GM23338 (cell line): Measurements from ENCODE around the gene ATOH8. TPM values are rescaled to one million over a fixed set of nuclear protein-coding genes. Genes with fewer than 3 reads are reported as not detected.

Source experiments
- ATAC-seq: fragments of 200-7000 bp; cut with Tn5 transposase; 3 replicates; pipeline ENCODE4 v1.9.1; 2020
- DNase-seq: peaks from one replicate; pipeline ENCODE4 v3.0.0-alpha.2; 2015; ENCODE audit warnings: low spot score
- H2AFZ ChIP-seq: fragments of 200-600 bp; sonication (generic); 2 replicates; pipeline ENCODE4 v1.8.0; 2016; ENCODE audit warnings: antibody characterized with exemption, mild to moderate bottlenecking, moderate library complexity
- H3F3A ChIP-seq: fragments of 200-600 bp; sonication (generic); replicated peaks from 2 replicates; pipeline ENCODE4 v1.8.0; 2017; ENCODE audit warnings: antibody characterized with exemption, mixed run types, low read depth
- H3K27ac ChIP-seq: fragments of 200-600 bp; sonication (generic); 2 replicates; pipeline ENCODE4 v1.6.1; 2016; ENCODE audit warnings: low read depth
- H3K27me3 ChIP-seq: fragments of 200-600 bp; sonication (generic); 2 replicates; pipeline ENCODE4 v1.8.0; 2016; ENCODE audit warnings: mild to moderate bottlenecking, mixed run types, moderate library complexity; ENCODE audit not compliant: insufficient read depth
- H3K36me3 ChIP-seq: fragments of 200-600 bp; sonication (generic); 2 replicates; pipeline ENCODE4 v1.8.0; 2016; ENCODE audit warnings: mild to moderate bottlenecking; ENCODE audit not compliant: insufficient read depth
- H3K4me1 ChIP-seq: fragments of 200-600 bp; sonication (generic); 2 replicates; pipeline ENCODE4 v1.8.0; 2016; ENCODE audit warnings: mild to moderate bottlenecking, moderate library complexity; ENCODE audit not compliant: insufficient read depth
- H3K4me2 ChIP-seq: fragments of 200-600 bp; sonication (generic); 2 replicates; pipeline ENCODE4 v1.7.1; 2017; ENCODE audit warnings: mixed run types
- H3K4me3 ChIP-seq: fragments of 200-600 bp; sonication (generic); 2 replicates; pipeline ENCODE4 v1.6.1; 2016; ENCODE audit warnings: mixed run types
- H3K79me2 ChIP-seq: fragments of 200-600 bp; sonication (generic); replicated peaks from 2 replicates; pipeline ENCODE4 v1.8.0; 2017; ENCODE audit warnings: mild to moderate bottlenecking; ENCODE audit not compliant: insufficient read depth
- H3K9me2 ChIP-seq: fragments of 200-600 bp; sonication (generic); 2 replicates; pipeline ENCODE4 v1.8.0; 2017; ENCODE audit not compliant: insufficient read depth
- H4K20me1 ChIP-seq: fragments of 200-600 bp; sonication (generic); replicated peaks from 2 replicates; pipeline ENCODE4 v1.8.0; 2017; ENCODE audit warnings: mild to moderate bottlenecking; ENCODE audit not compliant: insufficient read depth
- H3K27ac Mint-ChIP-seq: 2 replicates; pipeline ENCODE4 v1.8.0; 2020; ENCODE audit warnings: inconsistent platforms, mild to moderate bottlenecking, moderate library complexity, mixed read lengths
- H3K27me3 Mint-ChIP-seq: 3 replicates; pipeline ENCODE4 v1.8.0; 2022; ENCODE audit warnings: low read depth, mild to moderate bottlenecking, moderate library complexity, mixed read lengths, inconsistent platforms; ENCODE audit not compliant: insufficient read depth, poor library complexity
- H3K36me3 Mint-ChIP-seq: 3 replicates; pipeline ENCODE4 v1.8.0; 2021; ENCODE audit warnings: low read depth, mild to moderate bottlenecking, inconsistent platforms, moderate library complexity, mixed read lengths
- H3K4me1 Mint-ChIP-seq: 3 replicates; pipeline ENCODE4 v1.8.0; 2020; ENCODE audit warnings: mild to moderate bottlenecking, inconsistent platforms, mixed read lengths
- H3K4me3 Mint-ChIP-seq: 3 replicates; pipeline ENCODE4 v1.8.0; 2021; ENCODE audit warnings: moderate library complexity, mild to moderate bottlenecking, inconsistent platforms, mixed read lengths
- H3K9me3 Mint-ChIP-seq: 3 replicates; pipeline ENCODE4 v1.8.0; 2020; ENCODE audit warnings: moderate library complexity, mild to moderate bottlenecking, inconsistent platforms, mixed read lengths
- CREB1 ChIP-seq: fragments of 250-450 bp; sonication (Bioruptor Pico); IDR thresholded peaks from 2 replicates; pipeline ENCODE4 v1.5.0; 2020; ENCODE audit warnings: low read depth, mild to moderate bottlenecking, moderate library complexity
- EZH2 ChIP-seq: fragments of 200-600 bp; sonication (generic); IDR thresholded peaks from one replicate; pipeline ENCODE4 v1.8.0; 2017; ENCODE audit warnings: antibody characterized with exemption, mild to moderate bottlenecking, low read depth; ENCODE audit not compliant: unreplicated experiment
- EZH2phosphoT487 ChIP-seq: fragments of 200-600 bp; sonication (generic); IDR thresholded peaks from one replicate; pipeline ENCODE4 v1.8.1; 2018; ENCODE audit warnings: antibody characterized with exemption; ENCODE audit not compliant: unreplicated experiment
- POLR2AphosphoS5 ChIP-seq: IDR thresholded peaks from 2 replicates; pipeline ENCODE4 v1.6.1; 2016; ENCODE audit warnings: antibody characterized with exemption, low read depth
- STAT1 ChIP-seq: IDR thresholded peaks from one replicate; pipeline ENCODE4 v1.6.1; 2016; ENCODE audit warnings: antibody characterized with exemption; ENCODE audit not compliant: unreplicated experiment
- ZNF114 ChIP-seq: fragments of 250-450 bp; sonication (Bioruptor Pico); IDR thresholded peaks from 2 replicates; pipeline ENCODE4 v1.5.0; 2020; ENCODE audit warnings: mild to moderate bottlenecking, moderate library complexity
- ZNF331 ChIP-seq: fragments of 250-450 bp; sonication (Bioruptor Pico); IDR thresholded peaks from 2 replicates; pipeline ENCODE4 v1.5.0; 2020; ENCODE audit warnings: low read depth, mild to moderate bottlenecking, moderate library complexity
- polyA plus RNA-seq: library from polyadenylated mRNA; unstranded; fragments of >200 nt; fragmentation: Nextera tagmentation; extraction: Ambion mirVana; gene quantifications from 2 replicates; pipeline ENCODE4 v1.2.1, GENCODE V29; 2016
- total RNA-seq: library from RNA; depleted of rRNA; stranded (reverse); fragments of >200 nt; shearing (Covaris generic); gene quantifications from 2 replicates; pipeline ENCODE4 v1.2.3, GENCODE V29; 2014
- TF ChIP-seq, protein P1 (sequence below), 2 experiments: fragments of 200-600 bp in 1 of 2; sonication (generic) in 1 of 2; conservative IDR thresholded peaks; 2 replicates each; pipeline versions ENCODE4 v1.5.1 to v1.6.1; 2016 to 2017; ENCODE audit warnings: antibody characterized with exemption in 2 of 2, low read depth in 2 of 2, mild to moderate bottlenecking in 2 of 2, moderate library complexity in 1 of 2
- TF ChIP-seq, protein P2 (sequence below): IDR thresholded peaks from 2 replicates; pipeline ENCODE4 v1.6.1; 2016; ENCODE audit warnings: antibody characterized with exemption
- TF ChIP-seq, protein P3 (sequence below): fragments of 250-450 bp; sonication (Bioruptor Pico); IDR thresholded peaks from 2 replicates; pipeline ENCODE4 v1.5.0; 2020; ENCODE audit warnings: mild to moderate bottlenecking, moderate library complexity

Gene ATOH8
- total and polyA plus RNA-seq, 2 experiments from 2014 or later: 0.11 to 0.97 TPM

DNA sequence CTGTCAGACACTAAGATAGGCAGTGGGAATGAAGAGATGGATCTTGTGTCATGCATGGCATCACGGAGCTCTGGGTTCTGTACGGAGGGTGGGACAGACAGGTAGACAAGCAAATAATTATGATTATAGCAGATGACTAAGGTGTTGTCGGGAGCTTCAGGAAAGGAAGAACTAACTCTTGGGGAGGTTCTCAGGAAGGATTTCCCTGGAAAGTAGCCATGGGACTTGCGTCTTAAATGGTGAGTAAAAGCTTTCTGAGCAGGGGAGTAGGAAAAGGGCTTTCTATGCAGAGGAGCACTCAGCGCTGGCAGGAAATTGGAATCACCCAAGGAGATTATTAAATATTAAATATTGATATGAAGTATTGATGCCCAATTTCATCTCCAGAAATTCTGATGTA, 35.5 kb downstream of the ATOH8 start:
- Histone ChIP-seq H3K4me2 (no peak overlapping the region), H3K4me3 (no peak overlapping the region), H4K20me1 (no peaks in the 10 kb centered on the region), H3K9me2 (no peaks in the 10 kb centered on the region), H3K27ac (no peak overlapping the region), H2AFZ (no peak overlapping the region), H3F3A (no peaks in the 10 kb centered on the region), H3K4me1 (no peaks in the 10 kb centered on the region), H3K36me3 (no peaks in the 10 kb centered on the region), H3K79me2 (no peaks in the 10 kb centered on the region), H3K27me3 (no peaks in the 10 kb centered on the region)
- Mint-ChIP-seq H3K27ac (no peak overlapping the region), H3K36me3 (no peaks in the 10 kb centered on the region; the same call in 2 of the 3 replicates), H3K27me3 (peaks cover 11% of the 10 kb centered on the region), H3K4me3 (no peak overlapping the region), H3K4me1 (0 out of 3 replicates have a peak, but pooled peaks cover 4% of the 10 kb centered on the region), H3K9me3 (no peaks in the 10 kb centered on the region)
- DNase-seq (no peak), ATAC-seq (no peak)
- no peak for TF ChIP-seq ZNF331
- TF ChIP-seq ZNF114 (CRISPR knock-in tag): no peak
- TF ChIP-seq, protein P1, sequence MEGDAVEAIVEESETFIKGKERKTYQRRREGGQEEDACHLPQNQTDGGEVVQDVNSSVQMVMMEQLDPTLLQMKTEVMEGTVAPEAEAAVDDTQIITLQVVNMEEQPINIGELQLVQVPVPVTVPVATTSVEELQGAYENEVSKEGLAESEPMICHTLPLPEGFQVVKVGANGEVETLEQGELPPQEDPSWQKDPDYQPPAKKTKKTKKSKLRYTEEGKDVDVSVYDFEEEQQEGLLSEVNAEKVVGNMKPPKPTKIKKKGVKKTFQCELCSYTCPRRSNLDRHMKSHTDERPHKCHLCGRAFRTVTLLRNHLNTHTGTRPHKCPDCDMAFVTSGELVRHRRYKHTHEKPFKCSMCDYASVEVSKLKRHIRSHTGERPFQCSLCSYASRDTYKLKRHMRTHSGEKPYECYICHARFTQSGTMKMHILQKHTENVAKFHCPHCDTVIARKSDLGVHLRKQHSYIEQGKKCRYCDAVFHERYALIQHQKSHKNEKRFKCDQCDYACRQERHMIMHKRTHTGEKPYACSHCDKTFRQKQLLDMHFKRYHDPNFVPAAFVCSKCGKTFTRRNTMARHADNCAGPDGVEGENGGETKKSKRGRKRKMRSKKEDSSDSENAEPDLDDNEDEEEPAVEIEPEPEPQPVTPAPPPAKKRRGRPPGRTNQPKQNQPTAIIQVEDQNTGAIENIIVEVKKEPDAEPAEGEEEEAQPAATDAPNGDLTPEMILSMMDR (conservative IDR thresholded peaks at IDR 0.05; ENCODE audit: low read depth in 2 of 2): no peak
- TF ChIP-seq, protein P2, sequence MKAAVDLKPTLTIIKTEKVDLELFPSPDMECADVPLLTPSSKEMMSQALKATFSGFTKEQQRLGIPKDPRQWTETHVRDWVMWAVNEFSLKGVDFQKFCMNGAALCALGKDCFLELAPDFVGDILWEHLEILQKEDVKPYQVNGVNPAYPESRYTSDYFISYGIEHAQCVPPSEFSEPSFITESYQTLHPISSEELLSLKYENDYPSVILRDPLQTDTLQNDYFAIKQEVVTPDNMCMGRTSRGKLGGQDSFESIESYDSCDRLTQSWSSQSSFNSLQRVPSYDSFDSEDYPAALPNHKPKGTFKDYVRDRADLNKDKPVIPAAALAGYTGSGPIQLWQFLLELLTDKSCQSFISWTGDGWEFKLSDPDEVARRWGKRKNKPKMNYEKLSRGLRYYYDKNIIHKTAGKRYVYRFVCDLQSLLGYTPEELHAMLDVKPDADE: no peak
- no peak for TF ChIP-seq POLR2AphosphoS5
- TF ChIP-seq STAT1: no peak
- TF ChIP-seq CREB1 (CRISPR knock-in tag): no peak
- TF ChIP-seq EZH2phosphoT487: no peak
- TF ChIP-seq EZH2: no peak

- Histone ChIP-seq H4K20me1 (no peaks in the 10 kb centered on the region), H2AFZ (no peak overlapping the region), H3K79me2 (no peaks in the 10 kb centered on the region), H3K27me3 (no peaks in the 10 kb centered on the region), H3K27ac (no peak overlapping the region), H3K4me1 (no peaks in the 10 kb centered on the region), H3K36me3 (no peaks in the 10 kb centered on the region), H3K9me2 (no peaks in the 10 kb centered on the region), H3K4me2 (no peak overlapping the region), H3K4me3 (no peak overlapping the region), H3F3A (no peaks in the 10 kb centered on the region)
- no peak overlapping the region for H3K27ac Mint-ChIP-seq
- H3K27me3 Mint-ChIP-seq: peaks cover 11% of the 10 kb centered on the region
- no peaks in the 10 kb centered on the region for H3K4me1 Mint-ChIP-seq
- no peaks in the 10 kb centered on the region for H3K9me3 Mint-ChIP-seq
- DNase-seq (no peak), ATAC-seq (no peak)
- no peaks in the 10 kb centered on the region for H3K36me3 Mint-ChIP-seq
- no peak overlapping the region for H3K4me3 Mint-ChIP-seq
- no peak for TF ChIP-seq EZH2phosphoT487
- TF ChIP-seq, protein P3, sequence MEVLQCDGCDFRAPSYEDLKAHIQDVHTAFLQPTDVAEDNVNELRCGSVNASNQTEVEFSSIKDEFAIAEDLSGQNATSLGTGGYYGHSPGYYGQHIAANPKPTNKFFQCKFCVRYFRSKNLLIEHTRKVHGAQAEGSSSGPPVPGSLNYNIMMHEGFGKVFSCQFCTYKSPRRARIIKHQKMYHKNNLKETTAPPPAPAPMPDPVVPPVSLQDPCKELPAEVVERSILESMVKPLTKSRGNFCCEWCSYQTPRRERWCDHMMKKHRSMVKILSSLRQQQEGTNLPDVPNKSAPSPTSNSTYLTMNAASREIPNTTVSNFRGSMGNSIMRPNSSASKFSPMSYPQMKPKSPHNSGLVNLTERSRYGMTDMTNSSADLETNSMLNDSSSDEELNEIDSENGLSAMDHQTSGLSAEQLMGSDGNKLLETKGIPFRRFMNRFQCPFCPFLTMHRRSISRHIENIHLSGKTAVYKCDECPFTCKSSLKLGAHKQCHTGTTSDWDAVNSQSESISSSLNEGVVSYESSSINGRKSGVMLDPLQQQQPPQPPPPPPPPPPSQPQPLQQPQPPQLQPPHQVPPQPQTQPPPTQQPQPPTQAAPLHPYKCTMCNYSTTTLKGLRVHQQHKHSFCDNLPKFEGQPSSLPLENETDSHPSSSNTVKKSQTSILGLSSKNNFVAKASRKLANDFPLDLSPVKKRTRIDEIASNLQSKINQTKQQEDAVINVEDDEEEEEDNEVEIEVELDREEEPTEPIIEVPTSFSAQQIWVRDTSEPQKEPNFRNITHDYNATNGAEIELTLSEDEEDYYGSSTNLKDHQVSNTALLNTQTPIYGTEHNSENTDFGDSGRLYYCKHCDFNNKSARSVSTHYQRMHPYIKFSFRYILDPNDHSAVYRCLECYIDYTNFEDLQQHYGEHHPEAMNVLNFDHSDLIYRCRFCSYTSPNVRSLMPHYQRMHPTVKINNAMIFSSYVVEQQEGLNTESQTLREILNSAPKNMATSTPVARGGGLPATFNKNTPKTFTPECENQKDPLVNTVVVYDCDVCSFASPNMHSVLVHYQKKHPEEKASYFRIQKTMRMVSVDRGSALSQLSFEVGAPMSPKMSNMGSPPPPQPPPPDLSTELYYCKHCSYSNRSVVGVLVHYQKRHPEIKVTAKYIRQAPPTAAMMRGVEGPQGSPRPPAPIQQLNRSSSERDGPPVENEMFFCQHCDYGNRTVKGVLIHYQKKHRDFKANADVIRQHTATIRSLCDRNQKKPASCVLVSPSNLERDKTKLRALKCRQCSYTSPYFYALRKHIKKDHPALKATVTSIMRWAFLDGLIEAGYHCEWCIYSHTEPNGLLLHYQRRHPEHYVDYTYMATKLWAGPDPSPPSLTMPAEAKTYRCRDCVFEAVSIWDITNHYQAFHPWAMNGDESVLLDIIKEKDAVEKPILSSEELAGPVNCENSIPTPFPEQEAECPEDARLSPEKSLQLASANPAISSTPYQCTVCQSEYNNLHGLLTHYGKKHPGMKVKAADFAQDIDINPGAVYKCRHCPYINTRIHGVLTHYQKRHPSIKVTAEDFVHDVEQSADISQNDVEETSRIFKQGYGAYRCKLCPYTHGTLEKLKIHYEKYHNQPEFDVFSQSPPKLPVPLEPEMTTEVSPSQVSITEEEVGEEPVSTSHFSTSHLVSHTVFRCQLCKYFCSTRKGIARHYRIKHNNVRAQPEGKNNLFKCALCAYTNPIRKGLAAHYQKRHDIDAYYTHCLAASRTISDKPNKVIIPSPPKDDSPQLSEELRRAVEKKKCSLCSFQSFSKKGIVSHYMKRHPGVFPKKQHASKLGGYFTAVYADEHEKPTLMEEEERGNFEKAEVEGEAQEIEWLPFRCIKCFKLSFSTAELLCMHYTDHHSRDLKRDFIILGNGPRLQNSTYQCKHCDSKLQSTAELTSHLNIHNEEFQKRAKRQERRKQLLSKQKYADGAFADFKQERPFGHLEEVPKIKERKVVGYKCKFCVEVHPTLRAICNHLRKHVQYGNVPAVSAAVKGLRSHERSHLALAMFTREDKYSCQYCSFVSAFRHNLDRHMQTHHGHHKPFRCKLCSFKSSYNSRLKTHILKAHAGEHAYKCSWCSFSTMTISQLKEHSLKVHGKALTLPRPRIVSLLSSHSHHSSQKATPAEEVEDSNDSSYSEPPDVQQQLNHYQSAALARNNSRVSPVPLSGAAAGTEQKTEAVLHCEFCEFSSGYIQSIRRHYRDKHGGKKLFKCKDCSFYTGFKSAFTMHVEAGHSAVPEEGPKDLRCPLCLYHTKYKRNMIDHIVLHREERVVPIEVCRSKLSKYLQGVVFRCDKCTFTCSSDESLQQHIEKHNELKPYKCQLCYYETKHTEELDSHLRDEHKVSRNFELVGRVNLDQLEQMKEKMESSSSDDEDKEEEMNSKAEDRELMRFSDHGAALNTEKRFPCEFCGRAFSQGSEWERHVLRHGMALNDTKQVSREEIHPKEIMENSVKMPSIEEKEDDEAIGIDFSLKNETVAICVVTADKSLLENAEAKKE (CRISPR knock-in tag): no peak
Observed at GRCh38 chr2:85790032-85790431, 36.2 kb downstream of the ATOH8 start.
